SU-DHL-6 (cell line): ENCODE measurements around the gene EFCAB11.
A peak's percentile ranks its signal among the peaks of the same experiment; 100 is the strongest.

Source experiments
- H2AFZ ChIP-seq: fragments of 200-600 bp; sonication (generic); 2 replicates; pipeline ENCODE4 v1.6.1; 2014; ENCODE audit warnings: low read depth, mild to moderate bottlenecking, moderate library complexity, mixed read lengths, antibody characterized with exemption, low read length; ENCODE audit not compliant: severe bottlenecking
- H3F3A ChIP-seq: fragments of 200-600 bp; shearing (Covaris generic); 2 replicates; pipeline ENCODE4 v1.6.0; 2016; ENCODE audit warnings: antibody characterized with exemption, mild to moderate bottlenecking; ENCODE audit not compliant: insufficient read depth
- H3K27ac ChIP-seq: fragments of 200-600 bp; sonication (generic); 2 replicates; pipeline ENCODE4 v1.5.1; 2016; ENCODE audit warnings: low read depth, mild to moderate bottlenecking, low read length, moderate library complexity, mixed read lengths
- H3K27me3 ChIP-seq: fragments of 200-600 bp; sonication (generic), shearing (Covaris generic); 2 replicates; pipeline ENCODE4 v1.6.0; 2014; ENCODE audit warnings: mild to moderate bottlenecking, low read length
- H3K36me3 ChIP-seq: fragments of 200-600 bp; sonication (generic); 2 replicates; pipeline ENCODE4 v1.6.1; 2014; ENCODE audit warnings: mild to moderate bottlenecking, low read length, mixed read lengths
- H3K4me2 ChIP-seq: fragments of 300-600, 200-600 bp; shearing (Covaris generic), sonication (generic); 2 replicates; pipeline ENCODE4 v1.6.0; 2014; ENCODE audit warnings: low read length, low read depth, mild to moderate bottlenecking; ENCODE audit not compliant: poor library complexity, severe bottlenecking
- H3K4me3 ChIP-seq: fragments of 200-600 bp; sonication (generic); 2 replicates; pipeline ENCODE4 v1.5.1; 2014; ENCODE audit warnings: antibody characterized with exemption, low read length, mild to moderate bottlenecking, mixed read lengths; ENCODE audit not compliant: insufficient read depth, poor library complexity, severe bottlenecking
- H3K79me2 ChIP-seq: fragments of 200-600 bp; sonication (generic); 2 replicates; pipeline ENCODE4 v1.6.1; 2014; ENCODE audit warnings: mild to moderate bottlenecking, low read length, moderate library complexity; ENCODE audit not compliant: insufficient read depth
- H3K9ac ChIP-seq: fragments of 200-600 bp; sonication (generic); 2 replicates; pipeline ENCODE4 v1.7.0; 2014; ENCODE audit warnings: mild to moderate bottlenecking, low read length
- H3K9me2 ChIP-seq: fragments of 200-600 bp; sonication (generic); replicated peaks from 2 replicates; pipeline ENCODE4 v1.6.1; 2014; ENCODE audit warnings: low read length; ENCODE audit not compliant: insufficient read depth
- H3K9me3 ChIP-seq: fragments of 200-600 bp; sonication (generic); 2 replicates; pipeline ENCODE4 v1.6.1; 2014; ENCODE audit warnings: low read length, mixed read lengths; ENCODE audit not compliant: insufficient read depth
- H4K20me1 ChIP-seq: fragments of 200-600 bp; sonication (generic); 2 replicates; pipeline ENCODE4 v1.6.1; 2014; ENCODE audit warnings: low read depth, mild to moderate bottlenecking, antibody characterized with exemption, low read length, moderate library complexity, mixed read lengths
- EZH2phosphoT487 ChIP-seq: fragments of 200-600 bp; sonication (generic), shearing (Covaris generic); conservative IDR thresholded peaks from 2 replicates; pipeline ENCODE4 v1.6.1; 2018; ENCODE audit warnings: mild to moderate bottlenecking, antibody characterized with exemption, low read length, moderate library complexity, mixed read lengths
- TF ChIP-seq, protein P1 (sequence below): fragments of 200-600 bp; sonication (generic); IDR thresholded peaks from one replicate; pipeline ENCODE4 v1.5.1; 2017; ENCODE audit warnings: antibody characterized with exemption, mild to moderate bottlenecking, low read length, moderate library complexity; ENCODE audit not compliant: insufficient read depth, poor library complexity, severe bottlenecking

EFCAB11 gene

GRCh38 chr14:89977668-89978067 lies 23.1 kb upstream of the EFCAB11 start:
- no peaks in the 10 kb centered on the region for H4K20me1 ChIP-seq
- no peak overlapping the region for H2AFZ ChIP-seq
- no peak overlapping the region for H3K4me3 ChIP-seq
- H3F3A ChIP-seq, result no peaks in the 10 kb centered on the region
- no peak overlapping the region for H3K9ac ChIP-seq
- H3K36me3 ChIP-seq, result peaks cover 6% of the 10 kb centered on the region; the same call in 1 of the 2 replicates
- TF ChIP-seq, protein P1, sequence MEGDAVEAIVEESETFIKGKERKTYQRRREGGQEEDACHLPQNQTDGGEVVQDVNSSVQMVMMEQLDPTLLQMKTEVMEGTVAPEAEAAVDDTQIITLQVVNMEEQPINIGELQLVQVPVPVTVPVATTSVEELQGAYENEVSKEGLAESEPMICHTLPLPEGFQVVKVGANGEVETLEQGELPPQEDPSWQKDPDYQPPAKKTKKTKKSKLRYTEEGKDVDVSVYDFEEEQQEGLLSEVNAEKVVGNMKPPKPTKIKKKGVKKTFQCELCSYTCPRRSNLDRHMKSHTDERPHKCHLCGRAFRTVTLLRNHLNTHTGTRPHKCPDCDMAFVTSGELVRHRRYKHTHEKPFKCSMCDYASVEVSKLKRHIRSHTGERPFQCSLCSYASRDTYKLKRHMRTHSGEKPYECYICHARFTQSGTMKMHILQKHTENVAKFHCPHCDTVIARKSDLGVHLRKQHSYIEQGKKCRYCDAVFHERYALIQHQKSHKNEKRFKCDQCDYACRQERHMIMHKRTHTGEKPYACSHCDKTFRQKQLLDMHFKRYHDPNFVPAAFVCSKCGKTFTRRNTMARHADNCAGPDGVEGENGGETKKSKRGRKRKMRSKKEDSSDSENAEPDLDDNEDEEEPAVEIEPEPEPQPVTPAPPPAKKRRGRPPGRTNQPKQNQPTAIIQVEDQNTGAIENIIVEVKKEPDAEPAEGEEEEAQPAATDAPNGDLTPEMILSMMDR, result no peak
- no peak for TF ChIP-seq EZH2phosphoT487
- H3K79me2 ChIP-seq, result no peaks in the 10 kb centered on the region
- no peaks in the 10 kb centered on the region for H3K9me3 ChIP-seq
- no peak overlapping the region for H3K27ac ChIP-seq
- H3K27me3 ChIP-seq, result no peaks in the 10 kb centered on the region
- H3K4me2 ChIP-seq, result no peak overlapping the region
- H3K9me2 ChIP-seq, result no peaks in the 10 kb centered on the region

DNA sequence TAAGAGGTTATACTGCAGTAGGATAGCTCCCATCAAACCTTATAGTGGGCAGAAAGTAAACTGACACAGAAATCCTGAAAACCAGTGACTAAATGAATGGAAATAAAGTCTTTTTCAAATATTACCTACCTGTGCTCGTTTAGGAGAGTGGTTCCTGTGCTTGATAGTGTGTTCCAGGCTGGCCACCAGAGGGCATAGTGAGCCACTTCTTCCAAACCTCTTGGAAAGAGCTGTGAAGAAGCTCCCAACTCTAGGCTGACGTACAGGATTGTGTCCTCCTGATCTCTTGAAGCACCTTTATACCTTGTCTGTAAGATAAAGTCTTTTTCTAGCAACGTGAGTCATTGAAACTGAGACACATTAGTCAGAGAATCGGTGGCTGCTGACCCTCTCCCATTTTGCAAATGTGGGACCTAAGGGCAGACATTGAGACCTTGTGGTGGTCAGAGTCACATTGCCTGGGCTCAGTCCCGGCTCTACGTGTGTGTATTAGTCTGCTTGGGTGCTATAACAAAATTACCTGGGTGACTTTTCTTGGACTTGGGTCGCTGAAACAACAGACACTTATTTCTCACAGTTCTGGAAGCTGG lies 18.8 kb upstream of the EFCAB11 start:
- no peaks in the 10 kb centered on the region for H3K9me3 ChIP-seq
- no peaks in the 10 kb centered on the region for H3F3A ChIP-seq
- no peak overlapping the region for H3K27ac ChIP-seq
- H3K4me3 ChIP-seq, result no peak overlapping the region
- no peaks in the 10 kb centered on the region for H4K20me1 ChIP-seq
- H3K4me2 ChIP-seq, result no peak overlapping the region
- no peak for TF ChIP-seq EZH2phosphoT487
- TF ChIP-seq, protein P1, result peak; percentile 81
- no peak overlapping the region for H2AFZ ChIP-seq
- H3K9ac ChIP-seq, result no peak overlapping the region
- no peaks in the 10 kb centered on the region for H3K79me2 ChIP-seq
- H3K9me2 ChIP-seq, result no peaks in the 10 kb centered on the region
- H3K27me3 ChIP-seq, result no peaks in the 10 kb centered on the region
- peaks cover 20% of the 10 kb centered on the region; the same call in 1 of the 2 replicates for H3K36me3 ChIP-seq

DNA sequence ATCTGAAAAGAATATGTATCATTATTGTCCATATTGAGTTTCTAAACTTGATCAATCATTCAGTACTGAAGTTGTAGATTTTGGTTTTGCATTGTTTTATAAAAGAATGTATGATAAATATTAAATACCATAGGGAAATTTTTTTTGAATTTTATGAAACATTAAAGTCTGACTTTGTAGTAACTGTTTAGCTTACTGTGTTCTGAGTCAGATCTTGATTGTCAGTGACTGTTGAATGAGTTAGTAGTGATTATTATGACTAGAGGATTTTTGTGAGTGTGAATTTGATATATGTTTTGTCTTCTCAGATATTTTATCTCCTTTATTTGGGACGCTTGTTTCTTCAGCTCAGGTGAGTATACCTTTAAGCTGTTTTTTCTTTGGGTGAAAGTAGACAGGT lies 11.3 kb upstream of the EFCAB11 start:
- Histone ChIP-seq H3K79me2 (peaks cover 25% of the 10 kb centered on the region; the same call in 1 of the 2 replicates), H3K27me3 (no peaks in the 10 kb centered on the region), H3K36me3 (peaks cover 16% of the 10 kb centered on the region; the same call in 1 of the 2 replicates), H3K4me2 (no peak overlapping the region), H3K9me3 (no peaks in the 10 kb centered on the region), H3K9me2 (no peaks in the 10 kb centered on the region), H2AFZ (no peak overlapping the region), H3F3A (no peaks in the 10 kb centered on the region), H3K9ac (no peak overlapping the region), H3K4me3 (no peak overlapping the region), H3K27ac (no peak overlapping the region), H4K20me1 (no peaks in the 10 kb centered on the region)
- TF ChIP-seq EZH2phosphoT487, result no peak
- TF ChIP-seq, protein P1, result no peak
